ENCODE data around the gene AFF4.

AFF4 gene

GRCh38 chr5:132826424-132827082 lies 136.9 kb downstream of the AFF4 start:
- no peak for DNase-seq (ENCODE audit: low read depth)

- no peak for DNase-seq (ENCODE audit: low read depth)
Observed at GRCh38 chr5:132825834-132826391, 137.5 kb downstream of the AFF4 start.
